T-helper 2 cell treated with Interferon-gamma antibody and Interleukin-4, amounts not matched to agents 100 ng/mL and 5 ng/mL, for 36 hours (primary cell): ENCODE measurements around the gene TMCO2. TPM values are rescaled to one million over a fixed set of nuclear protein-coding genes. Genes with fewer than 3 reads are reported as not detected.
"Not testable (repeated sequence)": the region's sequence is repeated elsewhere in the genome, so short reads cannot be mapped to it uniquely, and the experiment has no call there.

ENCODE experiments used
- intact Hi-C: fragments of 100-400 bp; cut with micrococcal nuclease; formaldehyde crosslinking; loops from one replicate; pipeline ENCODE4 v1.15.1; 2023
- total RNA-seq: library from RNA; stranded (reverse); gene quantifications from 2 replicates; pipeline ENCODE4 v1.2.3, GENCODE V29; 2022

Gene TMCO2
- 0.32 TPM in 1 of 2 replicates, not detected in the other for total RNA-seq

DNA sequence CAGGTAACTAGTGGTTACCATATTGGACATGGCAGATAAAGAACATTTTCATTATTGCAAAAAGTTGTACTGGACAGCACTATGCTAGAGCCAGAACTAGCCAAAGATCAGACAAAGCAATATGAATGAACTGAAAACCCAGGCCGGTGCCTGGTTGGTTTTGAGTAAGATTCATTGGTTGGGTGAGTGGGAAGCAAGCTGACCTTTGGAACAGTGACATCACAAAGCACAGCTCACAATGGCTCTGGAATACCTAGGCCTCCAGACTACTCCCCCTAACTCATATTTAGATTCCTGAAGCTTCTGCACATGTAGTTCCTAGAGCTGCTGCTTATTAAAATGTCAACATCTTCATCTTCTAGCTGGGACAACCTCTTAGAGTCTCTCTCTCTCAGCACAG, at the start of gene TMCO2:
Gene TMCO2, plus strand, starts transcription at position 283 of the 400 bp plus-strand sequence. Its CDS starts 57 bp downstream, at position 340.
- intact Hi-C loops = no loop called here

GRCh38 chr1:40199126-40199525, 48.6 kb upstream of the TMCO2 start:
- intact Hi-C loops = no loop called here

- intact Hi-C loops = no loop called here
Observed at GRCh38 chr1:40204856-40205255, 42.9 kb upstream of the TMCO2 start.

DNA sequence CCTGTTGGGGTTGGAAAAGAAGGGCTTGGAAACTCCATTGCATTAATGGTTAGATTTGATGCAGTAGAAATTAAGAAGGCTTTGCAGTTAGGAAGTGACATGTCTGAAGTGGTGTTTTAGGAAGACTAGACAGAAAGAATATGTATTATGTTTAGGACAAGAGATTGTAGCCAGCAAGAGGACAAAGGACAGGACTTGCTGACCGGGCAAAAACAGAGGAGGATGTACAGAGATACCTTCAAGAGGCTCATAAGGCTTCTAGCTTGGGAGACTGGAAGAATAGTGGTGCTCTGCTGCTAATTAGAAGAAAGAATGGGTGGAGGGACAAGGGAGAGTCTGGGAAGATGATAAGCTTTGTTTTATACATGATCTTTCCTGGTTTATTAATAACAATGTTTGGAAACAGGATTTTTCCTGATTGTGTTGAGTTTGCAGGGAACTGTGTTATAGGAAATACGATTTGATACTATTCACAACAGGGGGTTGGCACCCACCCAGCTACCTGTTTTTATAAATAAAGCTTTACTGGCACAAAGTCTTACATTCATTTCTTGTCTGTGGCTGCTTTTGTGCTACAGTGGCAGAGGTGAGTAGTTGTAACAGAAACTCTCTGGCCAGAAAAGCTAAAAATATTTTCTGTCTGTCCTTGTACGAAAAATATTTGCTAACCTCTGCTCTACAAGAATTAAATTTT, 37.1 kb upstream of the TMCO2 start:
- intact Hi-C loops = no loop called here

DNA sequence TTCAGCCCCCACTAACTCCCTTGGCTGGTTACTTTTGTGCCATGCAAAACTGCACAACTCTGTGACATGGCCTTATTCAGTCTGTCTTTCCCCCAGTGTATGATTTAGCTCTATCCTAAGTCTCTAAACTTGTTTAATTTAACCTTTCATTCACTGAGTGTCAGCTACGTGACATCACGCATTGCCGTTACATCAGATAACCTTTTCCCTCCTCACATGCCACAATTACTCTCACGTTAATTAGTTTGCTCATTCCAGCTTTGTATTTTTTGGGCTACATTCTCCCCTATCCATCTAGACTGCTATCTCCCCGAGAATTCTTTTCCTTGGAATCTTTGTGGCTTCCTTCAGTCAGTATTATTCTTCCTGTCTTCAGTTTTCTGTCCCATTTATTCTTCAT, 29.4 kb upstream of the TMCO2 start:
- intact Hi-C loops = no loop called here

GRCh38 chr1:40221471-40221905, 26.2 kb upstream of the TMCO2 start:
- intact Hi-C loops = not testable (repeated sequence)

GRCh38 chr1:40221977-40222772, 25.6 kb upstream of the TMCO2 start:
- intact Hi-C loops = no loop called here

GRCh38 chr1:40224040-40224439, 23.7 kb upstream of the TMCO2 start:
- intact Hi-C loops = no loop called here

GRCh38 chr1:40226192-40226591, 21.5 kb upstream of the TMCO2 start:
- intact Hi-C loops = no loop called here

DNA sequence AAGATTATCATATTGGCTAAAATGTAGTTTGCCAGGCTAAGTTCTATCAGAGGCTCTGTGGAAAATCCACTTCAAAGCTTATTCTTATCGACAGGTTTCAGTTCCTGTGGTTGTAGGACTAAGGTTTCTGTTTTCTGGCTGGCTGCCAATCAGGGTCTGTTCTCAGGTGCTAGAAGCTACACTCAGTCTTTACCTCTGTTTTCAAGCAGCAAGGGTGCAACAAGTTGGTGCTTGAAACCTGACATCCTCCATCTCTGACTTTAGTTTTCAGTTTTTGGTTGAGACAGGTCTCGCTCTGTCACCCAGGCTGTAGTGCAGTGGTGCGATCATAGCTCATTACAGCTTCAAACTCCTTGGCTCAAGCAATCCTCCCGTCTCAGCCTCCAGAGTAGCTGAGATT, 15.3 kb upstream of the TMCO2 start:
- intact Hi-C loops = loop anchor here (1.0 to 5.0 kb wide), 3 partner anchors 9 to 45 kb away; no protein-coding TSS in a partner anchor

GRCh38 chr1:40239626-40240025, 8.1 kb upstream of the TMCO2 start:
- intact Hi-C loops = loop anchor here (5.0 kb wide), 2 partner anchors 77 to 148 kb away; partner anchors contain the start of gene RLF

GRCh38 chr1:40240390-40240789, 7.3 kb upstream of the TMCO2 start:
- intact Hi-C loops = loop anchor here (5.0 kb wide), 2 partner anchors 78 to 147 kb away; partner anchors contain the start of gene RLF

- intact Hi-C loops = loop anchor here (1.0 to 5.0 kb wide), 4 partner anchors 9 to 146 kb away; partner anchors contain the start of gene RLF
Observed at GRCh38 chr1:40241362-40241761, 6.4 kb upstream of the TMCO2 start.

GRCh38 chr1:40243351-40243750, 4.4 kb upstream of the TMCO2 start:
- intact Hi-C loops = loop anchor here (5.0 kb wide), 2 partner anchors 81 to 144 kb away; partner anchors contain the start of gene RLF

DNA sequence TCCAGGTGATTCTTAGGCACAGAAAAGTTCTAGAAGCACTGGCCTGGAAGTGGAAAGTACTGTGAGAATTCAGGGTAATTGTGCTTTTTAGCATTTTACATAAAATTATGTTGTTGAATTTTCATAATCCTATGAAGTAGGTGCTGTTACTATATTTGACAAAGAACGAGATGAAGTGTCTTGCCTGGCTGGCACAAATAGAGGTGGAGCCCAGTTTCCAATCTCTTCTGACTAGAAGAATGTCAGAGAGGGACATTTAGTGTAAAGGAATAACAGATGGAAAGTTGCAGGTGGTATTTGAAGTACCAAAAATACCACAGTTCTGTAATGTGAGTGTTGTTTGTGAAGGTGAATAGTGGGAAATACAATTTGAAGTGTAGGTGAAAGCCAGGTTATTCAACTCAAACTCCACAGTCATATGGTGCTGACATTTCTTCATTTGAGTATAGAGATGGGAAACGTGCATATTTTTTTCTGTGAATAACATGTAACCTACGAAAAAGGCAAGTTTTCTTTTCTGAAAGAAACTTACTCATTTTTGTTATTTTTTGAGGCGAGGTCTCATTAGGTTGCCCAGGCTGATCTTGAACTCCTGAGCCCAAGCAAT, 3.5 kb upstream of the TMCO2 start:
- intact Hi-C loops = loop anchor here (5.0 kb wide), 2 partner anchors 82 to 143 kb away; partner anchors contain the start of gene RLF

GRCh38 chr1:40245686-40246085, 2.1 kb upstream of the TMCO2 start:
- intact Hi-C loops = no loop called here

GRCh38 chr1:40248412-40248811, 675 bp downstream of the TMCO2 start:
- intact Hi-C loops = no loop called here

- intact Hi-C loops = loop anchor here (10.0 kb wide), 1 partner anchor 297 kb away; the partner anchor contains the start of gene MFSD2A
Observed at GRCh38 chr1:40251456-40251855, 3.7 kb downstream of the TMCO2 start.

- intact Hi-C loops = loop anchor here (10.0 kb wide), 1 partner anchor 298 kb away; the partner anchor contains the start of gene MFSD2A
Observed at GRCh38 chr1:40252601-40253000, 4.9 kb downstream of the TMCO2 start.

- intact Hi-C loops = loop anchor here (5.0 to 10.0 kb wide), 3 partner anchors 132 to 1058 kb away; partner anchors contain the start of gene MFSD2A
Observed at GRCh38 chr1:40255231-40255630, 7.5 kb downstream of the TMCO2 start.

DNA sequence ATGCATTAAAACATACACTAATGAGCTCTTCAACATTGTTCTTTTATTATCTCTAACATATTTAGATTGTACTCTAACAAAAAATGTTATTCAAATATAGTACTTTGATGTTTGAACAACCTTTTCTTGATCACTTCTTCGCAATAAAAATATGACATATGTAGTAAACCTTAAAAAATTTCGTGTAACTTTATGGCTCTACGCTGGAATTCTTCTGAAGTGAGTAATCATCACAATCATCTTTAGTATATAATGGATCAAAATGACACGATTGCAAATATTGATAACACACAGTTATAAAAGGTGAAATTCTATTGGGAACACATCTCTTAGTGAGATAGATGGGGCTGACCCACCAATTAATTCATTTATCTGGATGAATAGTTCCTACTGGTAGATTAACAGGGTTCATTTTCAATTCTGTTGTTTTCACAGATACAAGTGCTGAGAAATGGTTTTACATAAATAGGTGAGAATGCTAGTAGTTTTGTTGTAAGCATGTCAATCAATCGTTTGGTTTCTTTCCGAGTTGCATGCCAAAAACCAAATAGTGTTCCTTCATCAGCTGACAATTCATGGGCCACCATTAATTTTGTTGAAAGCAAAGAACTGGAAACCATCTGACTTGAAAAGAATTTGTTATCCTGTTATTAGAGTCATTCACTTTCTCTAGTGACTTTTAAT, 8.8 kb downstream of the TMCO2 start:
- intact Hi-C loops = loop anchor here (1.0 to 10.0 kb wide), 5 partner anchors 15 to 1059 kb away; partner anchors contain the start of gene MFSD2A
